HG02571 (cell line): ENCODE data around the gene ADIPOQ.
"Not testable (repeated sequence)": the region's sequence is repeated elsewhere in the genome, so short reads cannot be mapped to it uniquely, and the experiment has no call there.

Source experiments
- ATAC-seq: cut with Tn5 transposase; IDR thresholded peaks from one replicate; pipeline ENCODE4 v1.9.1; 2021; ENCODE audit warnings: mild to moderate bottlenecking, moderate library complexity; ENCODE audit not compliant: unreplicated experiment

Gene ADIPOQ

DNA sequence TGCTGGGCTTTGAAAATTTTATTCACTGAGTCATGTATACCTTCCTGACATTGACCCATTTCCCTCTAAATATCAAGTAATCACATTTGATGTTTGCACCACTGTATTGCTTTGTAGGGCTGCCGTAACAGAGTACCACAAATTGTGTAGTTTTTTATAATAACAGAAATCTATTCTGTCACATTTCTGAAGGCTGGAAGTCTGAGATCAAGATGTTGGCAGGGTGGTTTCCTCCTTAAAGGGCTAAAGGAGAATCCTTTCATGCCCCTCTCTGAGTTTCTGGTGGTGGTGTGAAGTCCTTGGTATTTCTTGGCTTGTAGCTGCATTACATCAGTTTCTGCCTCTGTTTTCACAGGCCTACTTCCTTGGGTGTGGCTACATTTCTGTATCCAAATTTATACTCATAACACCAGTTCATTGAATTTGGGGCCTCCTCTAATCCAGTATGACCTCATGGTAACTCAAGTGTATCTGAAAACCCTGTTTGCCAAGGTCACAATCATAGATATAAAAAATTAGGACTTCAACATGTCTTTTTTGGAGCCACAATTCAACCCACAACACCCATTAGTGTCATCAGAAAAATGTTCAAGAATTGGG lies 58.7 kb downstream of the ADIPOQ start:
- no peak for ATAC-seq

- no peak for ATAC-seq
Measured at GRCh38 chr3:186902154-186902553, 59.6 kb downstream of the ADIPOQ start.

DNA sequence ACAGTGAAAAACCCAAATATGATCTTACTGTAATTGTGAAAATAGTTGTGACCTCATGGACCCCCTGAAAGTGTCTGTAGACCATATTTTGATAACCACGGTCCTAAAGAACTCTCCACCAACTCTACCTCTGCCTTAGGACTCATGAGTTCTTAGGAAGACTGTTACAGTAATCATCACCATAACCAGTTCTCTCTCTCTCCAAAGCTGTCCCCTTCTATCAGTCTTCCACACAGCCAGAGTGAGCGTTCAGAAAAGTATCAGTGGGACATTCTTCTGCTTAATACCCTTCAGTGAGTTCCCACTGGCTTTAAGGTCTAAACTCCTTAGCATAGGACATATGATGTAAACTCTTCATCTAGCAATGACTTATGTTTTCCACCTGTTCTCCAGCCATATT lies 60.2 kb downstream of the ADIPOQ start:
- no peak for ATAC-seq

GRCh38 chr3:186903676-186904075 lies 61.2 kb downstream of the ADIPOQ start:
- not testable (repeated sequence) for ATAC-seq

DNA sequence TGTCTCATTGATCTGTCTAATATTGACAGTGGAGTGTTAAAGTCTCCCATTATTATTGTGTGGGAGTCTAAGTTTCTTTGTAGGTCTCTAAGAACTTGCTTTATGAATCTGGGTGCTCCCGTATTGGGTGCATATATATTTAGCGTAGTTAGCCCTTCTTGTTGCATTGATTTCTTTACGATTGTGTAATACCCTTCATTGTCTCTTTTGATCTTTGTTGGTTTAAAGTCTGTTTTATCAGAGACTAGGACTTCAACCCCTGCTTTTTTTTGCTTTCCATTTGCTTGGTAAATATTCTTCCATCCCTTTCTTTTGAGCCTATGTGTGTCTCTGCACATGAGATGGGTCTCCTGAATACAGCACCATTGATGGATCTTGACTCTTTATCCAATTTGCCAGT lies 64.6 kb downstream of the ADIPOQ start:
- not testable (repeated sequence) for ATAC-seq
